ENCODE data around the gene GRB14. TPM values are rescaled to one million over a fixed set of nuclear protein-coding genes. Genes with fewer than 3 reads are reported as not detected.

The GRB14 gene
- total RNA-seq, 1 experiment from 2014 or later: 6.3 TPM

- no peak overlapping the region for H3K27ac ChIP-seq (ENCODE audit: low read depth, low read length)
- ATAC-seq: peak; percentile 66
- BruUV-seq (replicated peaks): no TSS peak
- no peaks in the 10 kb centered on the region for H3K9me3 ChIP-seq (ENCODE audit: control insufficient read depth in 1 of 2, insufficient read depth in 1 of 2, low read depth in 1 of 2, low read length in 2 of 2)
- H3K9me2 ChIP-seq (ENCODE audit: insufficient read depth): no peaks in the 10 kb centered on the region
- TF ChIP-seq MAX (IDR thresholded peaks at IDR 0.05): no peak
- no peak for TF ChIP-seq JUND (IDR thresholded peaks at IDR 0.05)
- TF ChIP-seq YY1 (IDR thresholded peaks at IDR 0.05; ENCODE audit: extremely low read depth, insufficient replicate concordance, low read depth, low read length): no peak
- TF ChIP-seq RAD21 (IDR thresholded peaks at IDR 0.05; ENCODE audit: low read depth): peak; percentile 56
- TF ChIP-seq SIN3A (IDR thresholded peaks at IDR 0.05; ENCODE audit: low read depth): no peak
- no peak for TF ChIP-seq POLR2AphosphoS5 (IDR thresholded peaks at IDR 0.05; ENCODE audit: low read depth, low read length)
- TF ChIP-seq ZFX (IDR thresholded peaks at IDR 0.05): no peak
- TF ChIP-seq CTCF (IDR thresholded peaks at IDR 0.05 in 2 of 3, conservative IDR thresholded peaks at IDR 0.05 in 1 of 3; ENCODE audit: borderline replicate concordance in 1 of 3, insufficient read depth in 1 of 3, low read depth in 2 of 3, low read length in 2 of 3): peak in 2 of 3 experiments; percentile 13 to 26; a peak in 3 of 6 replicates
- no peak for TF ChIP-seq ELF1 (IDR thresholded peaks at IDR 0.05; ENCODE audit: borderline replicate concordance, low read depth)
- no peak for TF ChIP-seq ZBTB33 (IDR thresholded peaks at IDR 0.05; ENCODE audit: extremely low read depth, insufficient replicate concordance, low read length)
- no peak for TF ChIP-seq CBX3 (IDR thresholded peaks at IDR 0.05; ENCODE audit: low read depth)
- TF ChIP-seq TCF7L2 (IDR thresholded peaks at IDR 0.05; ENCODE audit: borderline replicate concordance, extremely low read depth, insufficient read depth, insufficient read length): no peak
- TF ChIP-seq EZH2 (IDR thresholded peaks at IDR 0.05): no peak
- no peak for TF ChIP-seq SP1 (IDR thresholded peaks at IDR 0.05; ENCODE audit: low read depth)
- no peak for TF ChIP-seq FOSL1 (IDR thresholded peaks at IDR 0.05; ENCODE audit: low read depth)
- no peak overlapping the region for H3K9ac ChIP-seq (ENCODE audit: low read length)
- RAD21 ChIA-PET (ENCODE audit: low non-redundant PET in 1 of 2, low total read pairs in 2 of 2, uncharacterized antibody in 2 of 2, unreplicated experiment in 2 of 2): no interaction called here
- no peak overlapping the region for H3K4me2 ChIP-seq (ENCODE audit: low read length)
- POLR2A ChIA-PET: no interaction called here
- no peaks in the 10 kb centered on the region for H3K79me2 ChIP-seq (ENCODE audit: insufficient read depth, low read length)
- CTCF ChIA-PET: no interaction called here
- DNase-seq (ENCODE audit: low read depth, low spot score): no peak
- no peaks in the 10 kb centered on the region for H4K20me1 ChIP-seq (ENCODE audit: insufficient read depth)
- H3K27me3 ChIP-seq (ENCODE audit: insufficient read depth, low read length): no peaks in the 10 kb centered on the region
- no peaks in the 10 kb centered on the region; a peak in 1 of 4 replicates for H3K4me1 ChIP-seq (ENCODE audit: control insufficient read depth in 1 of 2, insufficient read depth in 2 of 2, low read length in 2 of 2)
- H3K4me3 ChIP-seq (replicated peaks in 1 of 2; ENCODE audit: low read depth in 1 of 2, low read length in 2 of 2): no peak overlapping the region
- no peak overlapping the region for H2AFZ ChIP-seq (ENCODE audit: low read depth, low read length, poor library complexity, severe bottlenecking)
- no peaks in the 10 kb centered on the region for H3K36me3 ChIP-seq (ENCODE audit: control insufficient read depth in 1 of 2, insufficient read depth in 2 of 2, low read length in 2 of 2)
- intact Hi-C loops (cut with micrococcal nuclease): loop anchor here (1.0 kb wide), 1 partner anchor 95 kb away; no protein-coding TSS in a partner anchor
Observed at GRCh38 chr2:164655750-164656149, 34.5 kb upstream of the GRB14 start.

Measured in HCT116 (cell line).